WTC11 (cell line): Measurements from ENCODE around the gene C1QTNF12.

Experiments used
- CREM ChIP-seq: sonication (generic); formaldehyde crosslinking; IDR thresholded peaks from 2 replicates; pipeline ENCODE4 v1.8.1; 2022; ENCODE audit warnings: mild to moderate bottlenecking, missing genetic modification reagents, moderate library complexity
- CTCF ChIP-seq: fragments of 200-600 bp; IDR thresholded peaks from 2 replicates; pipeline ENCODE4 v1.8.0; 2022; ENCODE audit warnings: antibody characterized with exemption
- MAX ChIP-seq: sonication (generic); formaldehyde crosslinking; IDR thresholded peaks from 2 replicates; pipeline ENCODE4 v1.8.0; 2022; ENCODE audit warnings: mild to moderate bottlenecking, missing genetic modification reagents

- TF ChIP-seq MAX (CRISPR knock-in tag) (no peak), CTCF (no peak), CREM (CRISPR knock-in tag) (no peak)
Measured at GRCh38 chr1:1204998-1205768, 41.3 kb downstream of the C1QTNF12 start.
